GM18520 (cell line): ENCODE data around the gene EBPL.
"Not testable (repeated sequence)": the region's sequence is repeated elsewhere in the genome, so short reads cannot be mapped to it uniquely, and the experiment has no call there.

ENCODE experiments used
- ATAC-seq: cut with Tn5 transposase; IDR thresholded peaks from one replicate; pipeline ENCODE4 v1.9.1; 2021; ENCODE audit not compliant: unreplicated experiment

The EBPL gene

GRCh38 chr13:49690995-49691784, at the start of gene EBPL:
Gene EBPL, minus strand, starts transcription at chr13:49691486. Its CDS starts 62 bp downstream, at chr13:49691424.
- peak; percentile 90 for ATAC-seq

GRCh38 chr13:49740870-49741269, 49.6 kb upstream of the EBPL start:
- ATAC-seq = no peak

DNA sequence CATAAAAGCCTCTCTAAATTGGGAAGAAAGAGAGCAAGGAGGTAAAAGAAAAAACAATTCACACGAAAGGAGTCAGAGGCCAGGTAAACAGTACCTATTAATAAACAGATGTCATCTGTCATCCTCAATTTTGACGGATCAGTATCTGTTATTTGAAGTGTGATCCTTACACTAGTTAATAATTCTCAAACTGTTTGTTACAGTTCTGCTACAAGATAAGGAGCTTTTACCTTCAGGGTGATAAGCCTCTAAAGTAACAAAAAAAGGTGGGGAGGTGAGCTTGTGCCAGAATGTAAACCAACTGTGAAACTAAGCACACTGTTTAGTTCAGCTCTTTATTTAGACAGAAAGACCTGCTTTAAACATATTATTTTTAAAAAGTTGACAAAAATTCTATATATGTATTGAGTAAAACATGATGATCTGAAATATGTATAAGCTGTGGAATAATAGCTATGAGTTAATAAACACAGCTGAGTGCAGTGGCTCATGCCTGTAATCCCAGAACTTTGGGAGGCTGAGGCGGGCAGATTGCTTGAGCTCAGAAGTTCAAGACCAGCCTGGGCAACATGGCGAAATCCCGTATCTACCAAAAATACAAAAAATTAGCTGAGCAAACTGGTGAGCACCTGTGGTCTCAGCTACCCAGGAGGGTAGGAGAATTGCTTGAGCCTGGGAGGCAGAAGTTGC, 48.4 kb upstream of the EBPL start:
- no peak for ATAC-seq

GRCh38 chr13:49733181-49733951, 42.1 kb upstream of the EBPL start:
- ATAC-seq = no peak

GRCh38 chr13:49731766-49732165, 40.5 kb upstream of the EBPL start:
- no peak for ATAC-seq

DNA sequence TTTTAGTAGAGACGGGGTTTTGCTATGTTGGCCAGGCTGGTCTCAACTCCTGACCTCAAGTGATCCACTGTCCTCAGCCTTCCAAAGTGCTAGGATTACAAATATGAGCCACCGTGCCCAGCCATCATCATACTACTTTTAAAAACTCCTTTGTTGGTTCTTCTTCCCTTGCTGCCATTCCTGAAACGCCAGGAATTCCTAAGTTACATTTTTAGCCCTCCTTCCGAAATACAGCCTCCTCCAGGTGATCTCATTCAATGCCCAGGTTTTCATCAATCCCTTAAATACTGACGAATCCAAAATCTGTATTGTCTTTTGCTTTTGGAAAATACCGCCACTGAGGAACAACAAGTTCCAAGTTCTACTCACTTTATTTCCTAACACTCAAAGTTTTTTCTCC, 25.3 kb upstream of the EBPL start:
- no peak for ATAC-seq

DNA sequence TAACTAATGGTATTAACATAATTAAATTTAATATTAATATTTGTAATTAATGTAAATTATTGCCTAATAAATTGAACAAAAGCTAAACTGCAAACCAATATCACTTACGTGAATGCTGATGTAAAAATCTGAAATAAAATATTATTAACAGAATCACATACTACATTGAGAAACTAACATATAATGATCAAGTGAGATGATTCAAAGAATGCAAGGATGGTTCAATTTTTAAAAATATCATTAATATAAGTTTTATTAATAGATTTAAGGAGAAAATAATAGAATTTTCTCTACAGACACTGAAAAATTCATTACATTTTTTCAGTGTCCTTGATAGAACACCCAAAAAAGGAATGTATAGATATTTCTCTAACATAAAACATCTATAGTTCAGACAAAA, 23.5 kb upstream of the EBPL start:
- ATAC-seq = no peak

DNA sequence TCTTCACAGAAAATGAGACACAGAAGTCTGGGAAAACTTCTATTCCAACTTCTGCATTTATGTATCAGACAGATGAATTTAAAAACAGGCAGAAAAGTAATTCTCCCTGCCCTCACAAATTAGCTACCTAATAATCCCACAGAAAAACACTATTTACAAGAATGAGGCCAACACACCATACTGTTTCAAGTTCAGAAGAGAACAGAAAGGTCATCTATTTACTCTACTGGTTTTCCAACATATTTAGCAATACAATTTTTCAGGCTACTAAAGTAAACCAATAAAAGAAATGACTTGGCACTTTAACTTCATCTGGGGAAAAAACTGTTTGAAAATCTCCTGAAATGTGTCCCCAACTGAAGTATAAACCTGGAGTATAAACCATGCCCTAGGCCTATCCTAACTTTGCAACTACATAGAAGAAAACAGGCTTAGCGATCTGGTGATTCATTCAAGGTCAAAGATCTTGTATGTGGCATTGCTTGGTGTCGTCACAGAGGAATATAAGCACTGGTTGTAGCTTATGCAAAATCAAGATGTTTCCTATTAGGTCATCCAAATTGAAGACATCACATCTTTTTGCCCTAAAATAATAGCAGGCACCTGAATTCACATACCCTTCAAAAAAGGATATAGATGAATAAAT, 20.1 kb upstream of the EBPL start:
- ATAC-seq = no peak

DNA sequence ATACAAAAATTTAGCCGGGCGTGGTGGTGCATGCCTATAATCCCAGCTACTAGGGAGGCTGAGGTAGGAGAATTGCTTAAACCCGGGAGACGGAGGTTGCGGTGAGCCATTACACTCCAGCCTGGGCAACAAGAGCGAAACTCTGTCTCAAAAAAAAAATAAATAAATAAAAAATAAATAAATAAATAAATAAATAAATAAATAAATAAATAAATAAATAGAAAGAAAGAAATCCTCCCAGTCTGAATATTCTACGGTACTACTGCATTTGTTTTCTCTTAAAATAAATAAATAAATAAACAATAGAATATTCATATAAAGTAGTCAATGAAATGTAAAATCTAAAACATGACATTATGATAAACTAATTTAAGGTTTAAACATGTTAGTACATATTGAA, 13.0 kb upstream of the EBPL start:
- ATAC-seq = not testable (repeated sequence)

GRCh38 chr13:49701491-49701890, 10.2 kb upstream of the EBPL start:
- ATAC-seq = no peak

GRCh38 chr13:49697468-49697867, 6.2 kb upstream of the EBPL start:
- ATAC-seq = no peak

DNA sequence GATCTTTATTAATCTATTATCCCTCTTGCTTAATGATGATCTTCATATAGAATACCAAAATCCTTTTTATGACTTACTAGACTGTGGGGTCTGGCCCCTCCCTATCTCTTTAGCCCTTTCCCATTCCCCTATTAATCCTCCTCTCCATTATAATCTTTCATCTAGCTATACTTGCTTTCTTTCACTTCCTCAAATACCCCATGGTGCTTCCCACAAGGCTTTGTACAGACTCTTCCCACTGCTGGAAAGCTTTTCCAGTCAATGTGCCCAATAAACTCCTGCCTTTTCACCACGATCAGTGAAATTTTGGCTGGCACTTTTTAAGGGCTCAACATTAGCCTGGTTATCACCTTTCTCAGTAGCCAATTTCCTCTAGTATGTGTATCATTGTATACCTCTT, 3.2 kb upstream of the EBPL start:
- ATAC-seq = no peak

- no peak for ATAC-seq
These were observed 2.6 kb upstream of the EBPL start for GRCh38 chr13:49693877-49694276.

DNA sequence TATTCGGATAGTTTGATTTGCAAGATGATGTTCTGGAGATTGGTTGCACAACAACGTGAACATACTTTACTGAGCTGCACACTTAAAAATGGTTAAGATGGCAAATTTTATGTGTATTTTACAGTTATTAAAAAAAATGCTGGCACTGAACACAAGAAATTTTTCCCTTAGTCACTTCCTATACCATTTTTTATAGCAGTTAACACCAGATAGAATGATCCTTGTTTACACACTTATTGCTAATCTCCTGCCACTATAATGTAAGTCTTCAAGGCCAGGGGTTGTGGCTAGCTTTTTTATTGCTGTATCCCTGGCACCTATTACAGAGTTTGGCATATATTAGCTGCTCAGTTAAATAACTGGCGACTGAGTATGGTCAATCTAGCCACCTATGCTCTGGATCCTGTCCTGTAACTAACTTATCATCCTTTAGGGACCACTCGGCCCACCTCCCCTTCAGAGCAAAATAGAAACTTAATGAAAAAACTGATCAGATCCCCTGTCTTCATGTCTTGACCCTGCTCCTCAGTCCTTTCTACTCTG, 2.0 kb upstream of the EBPL start:
- no peak for ATAC-seq

DNA sequence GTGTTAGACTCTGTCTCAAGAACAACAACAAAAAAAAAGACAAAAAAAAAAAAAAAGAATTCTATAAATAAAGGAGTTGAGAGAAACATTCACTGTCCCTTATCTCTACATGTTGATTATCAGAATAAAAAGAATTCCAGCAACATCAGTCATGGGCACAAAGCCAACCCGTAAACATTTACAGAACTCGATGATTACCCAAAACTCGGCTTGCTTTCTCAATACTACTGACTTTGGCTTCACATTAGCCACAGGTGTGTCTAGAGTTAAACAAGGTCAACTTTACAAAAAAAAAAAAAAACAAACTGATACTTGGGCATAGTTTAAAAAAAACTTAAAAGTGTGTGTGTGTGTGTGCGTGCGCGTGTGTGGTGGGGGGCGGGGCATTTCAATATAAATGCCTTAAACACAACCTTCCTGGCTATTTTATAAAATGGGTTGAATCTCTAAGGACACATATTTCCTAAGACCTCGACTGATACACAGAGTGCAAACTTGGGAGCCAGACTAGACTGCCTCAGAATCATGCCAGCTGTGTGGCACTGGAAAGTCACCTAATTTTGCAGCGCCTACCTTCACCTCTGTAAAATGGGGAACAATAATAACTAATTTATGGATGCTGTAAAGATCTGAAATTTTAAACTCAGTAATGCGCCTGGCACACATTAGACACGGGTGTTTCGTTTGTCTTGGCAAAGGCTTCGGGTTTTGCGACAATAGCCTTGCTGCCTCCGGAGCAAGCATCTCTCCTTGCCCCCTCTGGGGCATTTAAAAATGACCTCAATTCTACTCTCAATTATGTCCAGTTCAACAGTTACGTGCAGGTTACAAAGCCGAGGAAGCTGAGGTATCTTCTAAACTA, 922 bp downstream of the EBPL start:
- peak; percentile 5 for ATAC-seq

GRCh38 chr13:49683489-49683888, 7.8 kb downstream of the EBPL start:
- ATAC-seq = peak; percentile 74

- no peak for ATAC-seq
These were observed 9.3 kb downstream of the EBPL start for GRCh38 chr13:49681842-49682435.

DNA sequence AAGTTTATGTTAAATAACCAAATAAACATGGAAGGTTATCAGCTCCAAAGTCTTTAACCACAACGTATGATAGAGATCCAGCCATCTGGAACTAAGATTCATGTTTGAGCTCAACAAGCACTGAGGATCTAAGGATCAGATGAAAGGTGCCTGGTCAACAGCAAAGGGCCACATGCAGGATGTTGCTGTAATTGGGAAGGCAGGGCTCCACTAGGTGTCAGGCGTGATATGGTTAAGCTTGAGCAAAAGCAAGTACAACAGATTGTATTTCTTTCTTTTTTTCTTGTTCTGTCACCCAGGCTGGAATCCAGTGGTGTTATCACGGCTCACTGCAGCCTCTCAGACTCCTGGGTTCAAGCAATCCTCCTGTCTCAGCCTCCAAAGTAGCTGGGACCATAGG, 12.0 kb downstream of the EBPL start:
- ATAC-seq = no peak

- no peak for ATAC-seq
These were observed 12.9 kb downstream of the EBPL start for GRCh38 chr13:49678191-49678914.
